Ishikawa (cell line): ENCODE results near the gene NKD2.

Source experiments
- CEBPB ChIP-seq: IDR thresholded peaks from 2 replicates; pipeline ENCODE4 v1.6.1; 2012
- CREB1 ChIP-seq: IDR thresholded peaks from 2 replicates; pipeline ENCODE4 v1.6.1; 2012; ENCODE audit warnings: low read depth
- EGR1 ChIP-seq: IDR thresholded peaks from 2 replicates; pipeline ENCODE4 v1.6.1; 2012
- EP300 ChIP-seq: IDR thresholded peaks from 2 replicates; pipeline ENCODE4 v1.6.1; 2012; ENCODE audit warnings: borderline replicate concordance
- FOXM1 ChIP-seq: IDR thresholded peaks from 2 replicates; pipeline ENCODE4 v1.6.1; 2012; ENCODE audit warnings: low read depth, borderline replicate concordance
- MAX ChIP-seq: IDR thresholded peaks from 2 replicates; pipeline ENCODE4 v1.6.1; 2012
- RAD21 ChIP-seq: IDR thresholded peaks from 2 replicates; pipeline ENCODE4 v1.6.1; 2012; ENCODE audit warnings: low read depth
- REST ChIP-seq: IDR thresholded peaks from 2 replicates; pipeline ENCODE4 v1.6.1; 2012; ENCODE audit warnings: low read depth, mild to moderate bottlenecking
- TAF1 ChIP-seq: IDR thresholded peaks from 2 replicates; pipeline ENCODE4 v1.6.1; 2012; ENCODE audit warnings: low read depth, mild to moderate bottlenecking
- TCF12 ChIP-seq: IDR thresholded peaks from 2 replicates; pipeline ENCODE4 v1.6.1; 2012; ENCODE audit warnings: low read depth
- TEAD4 ChIP-seq: IDR thresholded peaks from 2 replicates; pipeline ENCODE4 v1.6.1; 2012
- USF1 ChIP-seq: IDR thresholded peaks from 2 replicates; pipeline ENCODE4 v1.6.1; 2012
- YY1 ChIP-seq: IDR thresholded peaks from 2 replicates; pipeline ENCODE4 v1.6.1; 2012; ENCODE audit warnings: low read depth
- ZBTB7A ChIP-seq: IDR thresholded peaks from 2 replicates; pipeline ENCODE4 v1.6.1; 2012; ENCODE audit warnings: low read depth

GRCh38 chr5:995318-995717 lies 13.3 kb upstream of the NKD2 start:
- TF ChIP-seq TAF1 (no peak), FOXM1 (no peak), TCF12 (no peak), YY1 (no peak), EGR1 (no peak), EP300 (no peak), RAD21 (no peak), TEAD4 (no peak), CREB1 (no peak), MAX (no peak), REST (no peak), CEBPB (no peak), ZBTB7A (no peak), USF1 (no peak)
